Ovary (tissue), 9 donors: ENCODE results near the gene R3HDM1. TPM values are rescaled to one million over a fixed set of nuclear protein-coding genes. Genes with fewer than 3 reads are reported as not detected.
"Not testable (repeated sequence)": the region's sequence is repeated elsewhere in the genome, so short reads cannot be mapped to it uniquely, and the experiment has no call there.

ENCODE experiments used
- DNase-seq, 5 donors: peaks; one replicate each; pipeline ENCODE4 v3.0.0-alpha.2; 2019 to 2020
- H3K27ac ChIP-seq, 2 donors: fragments of 200-600 bp; one replicate each; pipeline versions ENCODE4 v1.5.1 to v1.8.0; 2019 to 2022
- H3K27me3 ChIP-seq: fragments of 200-600 bp; one replicate; pipeline ENCODE4 v1.8.0; 2022
- H3K36me3 ChIP-seq: fragments of 200-600 bp; sonication (generic); one replicate; pipeline ENCODE4 v1.5.1; 2019
- H3K4me1 ChIP-seq: one replicate; pipeline ENCODE4 v1.8.1; 2013; ENCODE audit warnings: mild to moderate bottlenecking, moderate library complexity; ENCODE audit not compliant: insufficient read depth
- H3K4me3 ChIP-seq: fragments of 200-600 bp; sonication (generic); one replicate; pipeline ENCODE4 v1.5.1; 2017
- H3K9me3 ChIP-seq, 2 donors: fragments of 200-600 bp in 1 of 2; sonication (generic) in 1 of 2; one replicate each; pipeline versions ENCODE4 v1.5.1 to v1.8.1; 2013 to 2019; ENCODE audit warnings: mild to moderate bottlenecking in 1 of 2, moderate library complexity in 1 of 2
- CTCF ChIP-seq, 3 donors: fragments of 450-650 bp in 2 of 3; fragments of 200-600 bp in 1 of 3; IDR thresholded peaks; one replicate each; pipeline versions ENCODE4 v1.5.1 to v1.8.0; 2016 to 2022; ENCODE audit warnings: antibody characterized with exemption in 3 of 3, mild to moderate bottlenecking in 1 of 3
- EP300 ChIP-seq: sonication (generic); formaldehyde crosslinking; IDR thresholded peaks from one replicate; pipeline ENCODE4 v1.6.1; 2017; ENCODE audit warnings: antibody characterized with exemption
- POLR2A ChIP-seq: fragments of 450-650 bp; IDR thresholded peaks from one replicate; pipeline ENCODE4 v1.6.1; 2017; ENCODE audit warnings: antibody characterized with exemption, mild to moderate bottlenecking, moderate library complexity
- WGBS, 3 donors: extraction: QIAGEN DNeasy Blood & Tissue Kit in 1 of 3; methylation state at CpG; one replicate each; pipeline versions ENCODE4 v1.1.5 to v1.1.7; 2013 to 2017; 5-methylcytosine and 5-hydroxymethylcytosine counted together
- intact Hi-C, 4 donors: fragments of 100-400 bp; cut with DNase I; formaldehyde crosslinking; loops; one replicate each; pipeline versions ENCODE4 v1.11.0 to v1.15.1; 2022 to 2023
- polyA plus RNA-seq, 2 donors: library from polyadenylated mRNA; stranded (reverse); fragments of 200-250 nt in 1 of 2; fragments of 350-450 nt in 1 of 2; fragmentation: Illumina TruSeq in 1 of 2; extraction: RNeasy Lipid Tissue Mini Kit (QIAGEN cat#74804) in 1 of 2; gene quantifications; one replicate each; pipeline ENCODE4 v1.2.3, GENCODE V29; 2013 to 2014
- total RNA-seq, 7 donors: library from RNA; depleted of rRNA in 2 of 7; stranded (reverse); fragments of >200 nt in 2 of 7; fragmentation: NEBNext Ultra II Directional in 3 of 7; extraction: Animal tissue kit (Norgen Biotek cat#: 25700) in 3 of 7; gene quantifications; one replicate each; pipeline versions ENCODE4 v1.1.0 to v1.2.4, GENCODE V29; 2016 to 2023
- donor health status: DM: no; HTN: no; CAD: no; lungs with moderate emphysema.
- donor health status: DM: no; HTN: no; CAD: no.
- donor health status: Bipolar disorder and iron deficiency.
- donor health status: DM: yes; HTN: yes; CAD: no.
- donor health status: DM: no; HTN: no; CAD: no.
- donor health status: DM: yes; HTN: yes; CAD: no.

R3HDM1 gene
- total and polyA plus RNA-seq, 9 donors: 8.9 to 34.4 (median 19.0) TPM

DNA sequence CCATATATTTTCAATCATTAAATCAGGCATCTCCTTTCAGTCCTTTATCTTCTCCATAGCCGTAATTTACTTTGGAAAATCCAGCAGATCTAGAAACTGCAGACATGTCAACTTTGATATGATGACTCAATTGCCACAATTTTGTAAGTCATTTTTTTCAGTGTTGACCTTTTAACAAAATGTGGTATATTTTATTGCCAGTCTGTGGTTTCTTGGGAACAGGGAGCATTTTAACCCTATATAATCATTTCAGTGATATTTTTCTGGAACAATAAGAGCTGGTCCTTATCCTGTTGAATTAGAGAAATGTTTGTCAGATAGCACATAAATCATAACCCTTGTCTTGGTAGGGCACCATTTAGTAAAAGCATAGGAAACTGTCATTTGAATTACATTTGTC, 119.4 kb downstream of the R3HDM1 start:
- intact Hi-C loops: no loop called here
- 85 to 98% (median 94%) methylated on average over 1 of the region's 1 CpG for WGBS, 3 donors
- Histone ChIP-seq H3K27ac (no peak overlapping the region), H3K4me1 (no peaks in the 10 kb centered on the region), H3K9me3 (no peaks in the 10 kb centered on the region), H3K36me3 (no peaks in the 10 kb centered on the region), H3K27me3 (no peaks in the 10 kb centered on the region), H3K4me3 (no peak overlapping the region)
- DNase-seq: no peak
- TF ChIP-seq EP300 (no peak), POLR2A (no peak), CTCF (IDR thresholded peaks at IDR 0.05) (no peak)

DNA sequence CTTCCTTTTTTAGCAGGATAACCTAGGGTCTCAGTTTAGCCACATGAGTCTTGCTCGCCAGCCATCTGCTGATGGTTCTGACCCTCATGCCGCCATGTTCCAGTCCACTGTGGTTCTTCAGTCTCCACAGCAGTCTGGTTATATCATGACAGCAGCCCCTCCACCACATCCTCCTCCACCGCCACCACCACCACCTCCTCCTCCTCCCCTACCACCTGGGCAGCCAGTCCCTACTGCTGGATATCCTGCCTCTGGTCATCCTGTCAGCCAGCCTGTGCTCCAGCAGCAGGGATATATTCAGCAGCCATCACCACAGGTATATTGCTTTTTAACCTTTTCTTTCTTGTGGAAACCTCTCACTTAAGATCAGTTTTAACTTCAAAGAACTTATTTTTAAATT, 120.4 kb downstream of the R3HDM1 start:
- Histone ChIP-seq H3K4me1 (no peaks in the 10 kb centered on the region), H3K4me3 (no peak overlapping the region), H3K27ac (no peak overlapping the region), H3K36me3 (no peaks in the 10 kb centered on the region), H3K9me3 (no peaks in the 10 kb centered on the region), H3K27me3 (no peaks in the 10 kb centered on the region)
- DNase-seq: no peak
- intact Hi-C loops: no loop called here
- 97 to 98% (median 98%) methylated on average over 3 of the region's 3 CpGs for WGBS, 3 donors
- TF ChIP-seq POLR2A (no peak), EP300 (no peak), CTCF (IDR thresholded peaks at IDR 0.05) (no peak)

- H3K4me3 ChIP-seq, H3K9me3 ChIP-seq, H3K36me3 ChIP-seq, intact Hi-C loops, H3K27me3 ChIP-seq, DNase-seq, H3K27ac ChIP-seq, H3K4me1 ChIP-seq: not testable (repeated sequence)
- WGBS, 3 donors: 96 to 99% (median 98%) methylated on average over 5 of the region's 5 CpGs
Observed at GRCh38 chr2:135654239-135654638, 123.0 kb downstream of the R3HDM1 start.

- no peak for TF ChIP-seq POLR2A
- TF ChIP-seq CTCF (IDR thresholded peaks at IDR 0.05): no peak
- no peak for TF ChIP-seq EP300
- Histone ChIP-seq H3K9me3 (no peaks in the 10 kb centered on the region), H3K4me1 (no peaks in the 10 kb centered on the region), H3K4me3 (no peak overlapping the region), H3K27ac (no peak overlapping the region), H3K27me3 (no peaks in the 10 kb centered on the region), H3K36me3 (no peaks in the 10 kb centered on the region)
- intact Hi-C loops: no loop called here
- 91 to 96% (median 91%) methylated on average over 12 of the region's 12 CpGs for WGBS, 3 donors
- no peak for DNase-seq
Observed at GRCh38 chr2:135657806-135658582, 126.7 kb downstream of the R3HDM1 start.

- 33 to 79% (median 36%) methylated on average over 1 of the region's 1 CpG for WGBS, 3 donors
- H3K36me3 ChIP-seq: no peaks in the 10 kb centered on the region
Observed at GRCh38 chr2:135662088-135662487, 130.8 kb downstream of the R3HDM1 start.

More at GRCh38 chr2:135662088-135662487, 130.8 kb downstream of the R3HDM1 start:
- H3K27me3 ChIP-seq: no peaks in the 10 kb centered on the region
- intact Hi-C loops: no loop called here
- H3K9me3 ChIP-seq: no peaks in the 10 kb centered on the region
- no peak overlapping the region for H3K4me3 ChIP-seq
- TF ChIP-seq POLR2A: no peak
- no peak for TF ChIP-seq CTCF (IDR thresholded peaks at IDR 0.05)
- no peak for TF ChIP-seq EP300
- H3K4me1 ChIP-seq: no peaks in the 10 kb centered on the region
- DNase-seq: no peak
- H3K27ac ChIP-seq: no peak overlapping the region
